Esophagus muscularis mucosa (tissue), 4 donors: ENCODE data around the gene RFX7. TPM values are rescaled to one million over a fixed set of nuclear protein-coding genes. Genes with fewer than 3 reads are reported as not detected.
"Not testable (repeated sequence)": the region's sequence is repeated elsewhere in the genome, so short reads cannot be mapped to it uniquely, and the experiment has no call there.

Experiments
- DNase-seq: peaks from one replicate; pipeline ENCODE4 v3.0.0-alpha.2; 2017; ENCODE audit errors: extremely low spot score
- H3K27ac ChIP-seq, 4 donors: fragments of 200-600 bp; sonication (generic); replicated peaks in 1 of 4; 1 replicate in 3 of 4; 2 replicates in 1 of 4; pipeline ENCODE4 v1.5.1; 2016 to 2019; ENCODE audit warnings: mild to moderate bottlenecking in 1 of 4
- H3K27me3 ChIP-seq, 4 donors: fragments of 200-600 bp; sonication (generic); one replicate each; pipeline versions ENCODE4 v1.5.1 to v1.6.0; 2016 to 2019
- H3K36me3 ChIP-seq, 4 donors: fragments of 200-600 bp; sonication (generic); one replicate each; pipeline ENCODE4 v1.5.1; 2016 to 2019
- H3K4me1 ChIP-seq, 4 donors: fragments of 200-600 bp; sonication (generic); one replicate each; pipeline ENCODE4 v1.5.1; 2016 to 2019
- H3K4me3 ChIP-seq, 4 donors: fragments of 200-600 bp; sonication (generic); 1 replicate in 2 of 4; 2 replicates in 2 of 4; pipeline ENCODE4 v1.5.1; 2016 to 2019; ENCODE audit warnings: mild to moderate bottlenecking in 4 of 4, moderate library complexity in 1 of 4
- H3K9me3 ChIP-seq, 4 donors: fragments of 200-600 bp; sonication (generic); 1 replicate in 3 of 4; 2 replicates in 1 of 4; pipeline ENCODE4 v1.5.1; 2016 to 2019
- EP300 ChIP-seq: sonication (generic); formaldehyde crosslinking; IDR thresholded peaks from one replicate; pipeline ENCODE4 v1.6.1; 2017; ENCODE audit warnings: antibody characterized with exemption
- POLR2A ChIP-seq: fragments of 450-650 bp; IDR thresholded peaks from one replicate; pipeline ENCODE4 v1.6.1; 2017; ENCODE audit warnings: antibody characterized with exemption, moderate library complexity, mild to moderate bottlenecking, low read depth
- POLR2AphosphoS5 ChIP-seq, 2 donors: sonication (generic); formaldehyde crosslinking; IDR thresholded peaks; one replicate each; pipeline ENCODE4 v1.6.1; 2017; ENCODE audit warnings: antibody characterized with exemption in 2 of 2
- WGBS: methylation state at CpG from one replicate; pipeline ENCODE4 v1.1.5; 2018; 5-methylcytosine and 5-hydroxymethylcytosine counted together
- intact Hi-C: fragments of 100-400 bp; cut with DNase I; formaldehyde crosslinking; loops from one replicate; pipeline ENCODE4 v1.15.1; 2023
- total RNA-seq, 4 donors: library from RNA; depleted of rRNA; stranded (reverse); fragments of >200 nt; gene quantifications; one replicate each; pipeline versions ENCODE4 v1.1.0 to v1.2.1, GENCODE V29; 2016
- TF ChIP-seq, protein P1 (sequence below), 3 experiments: fragments of 200-600 bp in 2 of 3; fragments of 450-650 bp in 1 of 3; sonication (generic) in 2 of 3; IDR thresholded peaks; one replicate each; pipeline ENCODE4 v1.5.1; 2017 to 2019; ENCODE audit warnings: antibody characterized with exemption in 3 of 3, mild to moderate bottlenecking in 2 of 3, moderate library complexity in 1 of 3

RFX7 gene
- total RNA-seq, 4 donors from 2014 or later = 5.4 to 8.3 (median 6.7) TPM

DNA sequence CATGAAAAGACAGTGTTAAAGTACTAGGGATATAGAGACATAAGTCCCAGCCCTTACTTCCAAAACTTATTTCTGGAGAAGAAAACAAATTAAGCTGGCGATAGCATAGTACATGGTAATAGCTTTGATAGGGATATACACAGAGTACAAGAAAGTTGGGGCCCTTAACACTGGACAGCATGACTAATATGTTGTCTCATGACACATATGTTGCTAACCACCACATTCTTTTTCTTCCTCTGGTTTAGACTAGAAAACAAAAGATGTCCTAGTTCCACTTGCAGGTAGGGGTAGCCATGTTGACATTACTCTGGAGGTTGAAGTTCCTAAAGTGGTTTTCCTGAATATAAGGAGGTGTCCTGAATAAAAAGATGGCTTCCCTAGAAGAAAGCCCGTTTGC lies 75.3 kb downstream of the RFX7 start:
- H3K4me1 ChIP-seq = no peaks in the 10 kb centered on the region
- no peaks in the 10 kb centered on the region for H3K9me3 ChIP-seq
- no peaks in the 10 kb centered on the region for H3K27me3 ChIP-seq
- 86% methylated on average over 2 of the region's 2 CpGs for WGBS
- intact Hi-C loops = no loop called here
- no peak overlapping the region for H3K4me3 ChIP-seq
- no peak for DNase-seq
- H3K36me3 ChIP-seq = peaks cover 0 to 27% (median 5%) of the 10 kb centered on the region in 4 donors
- no peak overlapping the region for H3K27ac ChIP-seq
- TF ChIP-seq POLR2AphosphoS5 (IDR thresholded peaks at IDR 0.05) (no peak), EP300 (no peak), POLR2A (no peak)
- TF ChIP-seq, protein P1, sequence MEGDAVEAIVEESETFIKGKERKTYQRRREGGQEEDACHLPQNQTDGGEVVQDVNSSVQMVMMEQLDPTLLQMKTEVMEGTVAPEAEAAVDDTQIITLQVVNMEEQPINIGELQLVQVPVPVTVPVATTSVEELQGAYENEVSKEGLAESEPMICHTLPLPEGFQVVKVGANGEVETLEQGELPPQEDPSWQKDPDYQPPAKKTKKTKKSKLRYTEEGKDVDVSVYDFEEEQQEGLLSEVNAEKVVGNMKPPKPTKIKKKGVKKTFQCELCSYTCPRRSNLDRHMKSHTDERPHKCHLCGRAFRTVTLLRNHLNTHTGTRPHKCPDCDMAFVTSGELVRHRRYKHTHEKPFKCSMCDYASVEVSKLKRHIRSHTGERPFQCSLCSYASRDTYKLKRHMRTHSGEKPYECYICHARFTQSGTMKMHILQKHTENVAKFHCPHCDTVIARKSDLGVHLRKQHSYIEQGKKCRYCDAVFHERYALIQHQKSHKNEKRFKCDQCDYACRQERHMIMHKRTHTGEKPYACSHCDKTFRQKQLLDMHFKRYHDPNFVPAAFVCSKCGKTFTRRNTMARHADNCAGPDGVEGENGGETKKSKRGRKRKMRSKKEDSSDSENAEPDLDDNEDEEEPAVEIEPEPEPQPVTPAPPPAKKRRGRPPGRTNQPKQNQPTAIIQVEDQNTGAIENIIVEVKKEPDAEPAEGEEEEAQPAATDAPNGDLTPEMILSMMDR (IDR thresholded peaks at IDR 0.05) = no peak

DNA sequence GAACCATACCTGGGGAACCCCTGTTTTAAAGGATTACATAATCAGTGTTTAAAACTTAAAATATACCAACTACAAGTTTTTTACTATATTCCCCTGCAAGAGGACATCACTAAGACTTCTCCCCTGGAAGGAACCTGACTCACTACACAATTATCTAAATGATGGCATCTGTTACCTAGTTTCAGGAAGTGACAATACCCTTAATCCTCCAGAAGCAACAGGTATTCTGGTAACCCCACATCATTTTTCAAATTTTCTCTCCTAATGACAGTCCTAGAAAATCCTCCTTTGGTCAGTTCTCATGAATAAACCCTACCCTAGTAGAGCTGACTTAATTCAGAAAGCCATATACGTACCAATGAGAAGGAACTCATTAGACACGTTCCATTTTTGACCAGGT lies 78.4 kb downstream of the RFX7 start:
- peaks cover 18 to 30% (median 24%) of the 10 kb centered on the region in 4 donors for H3K4me1 ChIP-seq
- whole genome bisulfite sequencing = 94% methylated on average over 2 of the region's 2 CpGs
- H3K4me3 ChIP-seq = no peak overlapping the region
- no peaks in the 10 kb centered on the region for H3K9me3 ChIP-seq
- no peak overlapping the region for H3K27ac ChIP-seq
- intact Hi-C loops = no loop called here
- no peaks in the 10 kb centered on the region for H3K27me3 ChIP-seq
- no peak for DNase-seq
- no peaks in the 10 kb centered on the region for H3K36me3 ChIP-seq
- TF ChIP-seq EP300 = no peak
- no peak for TF ChIP-seq POLR2AphosphoS5 (IDR thresholded peaks at IDR 0.05)
- TF ChIP-seq, protein P1 (IDR thresholded peaks at IDR 0.05) = no peak
- no peak for TF ChIP-seq POLR2A

DNA sequence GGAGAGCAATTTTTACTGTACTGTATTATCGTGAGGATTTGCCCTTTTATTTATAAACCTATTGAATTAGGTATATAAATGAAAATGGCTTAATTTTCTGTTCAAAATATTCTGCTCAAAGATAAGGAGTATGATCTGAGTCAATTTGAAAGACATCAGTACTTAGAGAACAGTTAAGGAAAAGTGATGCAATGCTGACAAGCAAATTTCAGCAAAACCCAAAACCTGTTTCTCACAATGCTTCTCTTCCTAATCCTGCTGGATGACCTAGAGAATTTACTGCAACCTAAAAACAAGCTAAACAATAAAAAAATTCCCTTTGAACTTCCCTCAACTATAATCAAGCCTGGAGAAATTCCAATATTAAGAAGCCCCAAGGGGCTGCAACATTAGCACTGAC lies 82.7 kb downstream of the RFX7 start:
- peaks cover 18 to 38% (median 26%) of the 10 kb centered on the region in 4 donors for H3K4me1 ChIP-seq
- no peaks in the 10 kb centered on the region for H3K9me3 ChIP-seq
- no peak for DNase-seq
- intact Hi-C loops = no loop called here
- 55% methylated on average over 1 of the region's 1 CpG for WGBS
- no peak for TF ChIP-seq EP300
- TF ChIP-seq POLR2AphosphoS5 (IDR thresholded peaks at IDR 0.05) = no peak
- TF ChIP-seq, protein P1 (IDR thresholded peaks at IDR 0.05) = no peak
- TF ChIP-seq POLR2A = no peak
- no peaks in the 10 kb centered on the region for H3K27me3 ChIP-seq
- no peaks in the 10 kb centered on the region for H3K36me3 ChIP-seq
- H3K4me3 ChIP-seq = no peak overlapping the region
- no peak overlapping the region for H3K27ac ChIP-seq

DNA sequence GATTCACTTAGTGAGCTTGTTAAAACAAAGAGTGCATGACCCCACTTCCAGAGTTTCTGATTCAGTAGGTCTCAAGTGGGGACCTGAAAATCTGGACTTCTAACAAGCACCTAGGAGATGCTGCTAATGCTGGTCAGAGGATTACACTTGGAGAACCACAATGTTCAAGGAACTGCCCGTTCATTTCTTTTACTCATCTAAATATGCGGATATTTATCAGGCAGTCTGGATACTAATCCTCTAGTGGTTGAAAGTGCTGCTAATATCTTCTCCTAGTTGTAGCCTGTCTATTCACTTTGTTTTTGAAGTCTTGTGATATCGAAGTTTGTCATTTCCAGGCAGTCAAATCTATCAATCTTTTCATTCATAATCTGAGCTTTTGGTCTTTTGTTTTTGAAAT lies 86.8 kb downstream of the RFX7 start:
- Histone ChIP-seq H3K9me3 (peaks cover 0 to 9% (median 0%) of the 10 kb centered on the region in 4 donors), H3K27ac (no peak overlapping the region), H3K27me3 (no peaks in the 10 kb centered on the region), H3K4me3 (no peak overlapping the region), H3K4me1 (peaks cover 8 to 23% (median 16%) of the 10 kb centered on the region in 4 donors), H3K36me3 (no peaks in the 10 kb centered on the region)
- 89% methylated on average over 3 of the region's 3 CpGs for WGBS
- intact Hi-C loops = no loop called here
- TF ChIP-seq POLR2AphosphoS5 (IDR thresholded peaks at IDR 0.05) (no peak), POLR2A (no peak), EP300 (no peak)
- TF ChIP-seq, protein P1 (IDR thresholded peaks at IDR 0.05) = no peak
- DNase-seq = no peak

DNA sequence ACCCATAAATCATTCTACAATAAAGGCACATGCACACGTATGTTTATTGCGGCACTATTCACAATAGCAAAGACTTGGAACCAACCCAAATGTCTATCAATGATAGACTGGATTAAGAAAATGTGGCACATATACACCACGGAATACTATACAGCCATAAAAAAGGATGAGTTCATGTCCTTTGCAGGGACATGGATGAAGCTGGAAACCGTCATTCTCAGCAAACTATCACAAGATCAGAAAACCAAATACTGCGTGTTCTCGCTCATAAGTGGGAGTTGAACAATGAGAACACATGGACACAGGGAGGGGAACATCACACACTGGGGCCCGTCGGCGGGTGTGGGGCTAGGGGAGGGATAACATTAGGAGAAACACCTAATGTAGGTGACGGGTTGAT lies 88.4 kb downstream of the RFX7 start:
- DNase-seq, intact Hi-C loops, H3K4me3 ChIP-seq, H3K27ac ChIP-seq, H3K9me3 ChIP-seq, H3K36me3 ChIP-seq, H3K4me1 ChIP-seq, H3K27me3 ChIP-seq: not testable (repeated sequence)
- 99% methylated on average over 10 of the region's 10 CpGs for WGBS

DNA sequence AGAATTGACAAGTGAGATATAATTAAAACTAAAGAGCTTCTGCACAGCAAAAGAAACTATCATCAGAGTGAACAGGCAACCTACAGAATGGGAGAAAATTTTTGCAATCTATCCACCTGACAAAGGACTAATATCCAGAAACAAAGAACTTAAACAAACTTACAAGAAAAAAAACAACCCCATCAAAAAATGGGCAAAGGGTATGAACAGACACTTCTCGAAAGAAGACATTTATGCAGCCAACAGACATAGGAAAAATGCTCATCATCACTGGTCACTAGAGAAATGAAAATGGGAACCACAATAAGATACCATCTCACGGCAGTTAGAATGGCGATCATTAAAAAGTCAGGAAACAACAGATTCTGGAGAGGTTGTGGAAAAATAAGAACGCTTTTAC lies 88.9 kb downstream of the RFX7 start:
- H3K4me3 ChIP-seq, H3K9me3 ChIP-seq, H3K27me3 ChIP-seq, H3K27ac ChIP-seq, DNase-seq, intact Hi-C loops, H3K4me1 ChIP-seq, H3K36me3 ChIP-seq: not testable (repeated sequence)
- WGBS = 98% methylated on average over 4 of the region's 4 CpGs
